Panc1 (cell line): Measurements from ENCODE around the gene PILRA. TPM values are rescaled to one million over a fixed set of nuclear protein-coding genes. Genes with fewer than 3 reads are reported as not detected.
"Not testable (repeated sequence)": the region's sequence is repeated elsewhere in the genome, so short reads cannot be mapped to it uniquely, and the experiment has no call there.

ENCODE experiments used
- ATAC-seq: fragments of 200-7000 bp; cut with Tn5 transposase; 2 replicates; pipeline ENCODE4 v1.9.1; 2020; ENCODE audit warnings: mild to moderate bottlenecking, moderate library complexity
- Bru-seq: library from RNA; stranded (reverse); fragments of 400-500 nt; gene quantifications from one replicate; lab custom pipeline; 2021; lab: Mats Ljungman, UMichigan
- BruChase-seq, 2 experiments: library from RNA; stranded (reverse); fragments of 400-500 nt; gene quantifications; one replicate each; lab custom pipeline; 2021; lab: Mats Ljungman, UMichigan
- BruUV-seq: library from RNA; stranded (reverse); fragments of 400-500 nt; replicated peaks from 2 replicates; lab custom pipeline; 2021; lab: Mats Ljungman, UMichigan
- CTCF ChIA-PET: fragments of 300-600 bp; sonication (Branson Sonifier 250); formaldehyde crosslinking; loops from one replicate; lab custom pipeline; 2022; ENCODE audit warnings: antibody characterized with exemption; lab: Charles Lee
- POLR2A ChIA-PET: fragments of 300-600 bp; sonication (Branson Sonifier 250); formaldehyde crosslinking; loops from one replicate; lab custom pipeline; 2022; ENCODE audit warnings: antibody characterized with exemption; lab: Charles Lee
- DNase-seq: peaks from one replicate; pipeline ENCODE4 v3.0.0-alpha.2; 2010; ENCODE audit warnings: low read depth, low spot score
- H3K27ac ChIP-seq: 2 replicates; pipeline ENCODE4 v1.5.1; 2011; ENCODE audit warnings: mild to moderate bottlenecking, low read length, inconsistent platforms
- H3K27me3 ChIP-seq: fragments of 200-500 bp; sonication (Bioruptor generic); 2 replicates; pipeline ENCODE4 v1.6.0; 2014; ENCODE audit warnings: low read length, inconsistent platforms; ENCODE audit not compliant: control insufficient read depth, insufficient read depth
- H3K36me3 ChIP-seq: fragments of 200-500 bp; sonication (Bioruptor generic); 2 replicates; pipeline ENCODE4 v1.5.1; 2014; ENCODE audit warnings: inconsistent platforms, mild to moderate bottlenecking, low read length, moderate library complexity; ENCODE audit not compliant: control insufficient read depth, insufficient read depth
- H3K4me1 ChIP-seq: 2 replicates; pipeline ENCODE4 v1.5.1; 2011; ENCODE audit warnings: inconsistent platforms, mild to moderate bottlenecking, low read length, moderate library complexity; ENCODE audit not compliant: control insufficient read depth, insufficient read depth
- H3K4me3 ChIP-seq, 2 experiments: 2 replicates each; pipeline ENCODE4 v1.5.1; 2011 to 2012; ENCODE audit warnings: low read depth in 2 of 2, low read length in 2 of 2, mild to moderate bottlenecking in 2 of 2, inconsistent platforms in 1 of 2, moderate library complexity in 1 of 2
- H3K9me3 ChIP-seq: fragments of 200-500 bp; sonication (Bioruptor generic); 2 replicates; pipeline ENCODE4 v1.5.1; 2014; ENCODE audit warnings: low read depth, mild to moderate bottlenecking, inconsistent platforms, low read length, moderate library complexity; ENCODE audit not compliant: control insufficient read depth, insufficient read depth
- CTCF ChIP-seq: fragments of 450-650 bp; IDR thresholded peaks from 2 replicates; pipeline ENCODE4 v1.5.1; 2017; ENCODE audit warnings: mild to moderate bottlenecking
- POLR2AphosphoS5 ChIP-seq: IDR thresholded peaks from 2 replicates; pipeline ENCODE4 v1.6.1; 2012; ENCODE audit warnings: mild to moderate bottlenecking, low read depth, low read length, moderate library complexity
- REST ChIP-seq, 2 experiments: IDR thresholded peaks; 2 replicates each; pipeline ENCODE4 v1.6.1; 2011 to 2012; ENCODE audit warnings: low read depth in 2 of 2, control low read depth in 1 of 2, low read length in 1 of 2, mild to moderate bottlenecking in 1 of 2, moderate library complexity in 1 of 2; ENCODE audit not compliant: insufficient read depth in 1 of 2
- SIN3A ChIP-seq: IDR thresholded peaks from 2 replicates; pipeline ENCODE4 v1.6.1; 2012; ENCODE audit warnings: low read depth, mild to moderate bottlenecking, low read length, moderate library complexity, borderline replicate concordance; ENCODE audit not compliant: insufficient read depth
- TCF7L2 ChIP-seq: IDR thresholded peaks from 2 replicates; pipeline ENCODE4 v1.6.1; 2011; ENCODE audit warnings: mild to moderate bottlenecking, low read depth, low read length, inconsistent platforms
- in situ Hi-C: cut with HindIII; loops from 2 replicates; pipeline ENCODE4 v1.10.0; 2016; ENCODE audit warnings: low sequenced_read_pairs, low pct_unique_long_range_greater_than_20kb
- intact Hi-C: fragments of 100-400 bp; cut with micrococcal nuclease; formaldehyde crosslinking; loops from one replicate; pipeline ENCODE4 v1.10.0; 2022; ENCODE audit not compliant: unreplicated experiment
- long read RNA-seq: library from polyadenylated mRNA; unstranded; transcript quantifications from one replicate; pipeline ENCODE4 v2.0.0, GENCODE V29; 2021; ENCODE audit not compliant: unreplicated experiment
- polyA plus RNA-seq: library from polyadenylated mRNA; unstranded; fragments of >200 nt; gene quantifications from one replicate; pipeline ENCODE4 v1.2.1, GENCODE V29; 2012; ENCODE audit warnings: missing spikeins; ENCODE audit not compliant: insufficient read length
- total RNA-seq: library from RNA; stranded (reverse); gene quantifications from one replicate; pipeline ENCODE4 v1.2.1, GENCODE V29; 2021; ENCODE audit not compliant: unreplicated experiment

The PILRA gene
- 4.8 TPM for total RNA-seq
- polyA plus RNA-seq: 2.6 TPM
- Bru-seq, nascent RNA: percentile 25 among the genes with signal in this experiment
- percentile 39 among the genes with signal in this experiment for BruChase-seq, experiment 1, labeled RNA remaining after a 2-hour chase
- BruChase-seq, experiment 2, labeled RNA remaining after a 6-hour chase: percentile 41 among the genes with signal in this experiment
- long read RNA-seq: 0 reads

- ATAC-seq: no peak
- ChIA-PET CTCF (interaction anchor here (1.2 to 1.9 kb wide), 2 partner anchors 25 to 34 kb away, joined by 3 to 8 read pairs; no protein-coding TSS in a partner anchor), POLR2A (no interaction called here)
- TF ChIP-seq SIN3A (no peak), CTCF (no peak), POLR2AphosphoS5 (no peak), REST (IDR thresholded peaks at IDR 0.05; ENCODE audit: insufficient read depth in 1 of 2, low read depth in 2 of 2, low read length in 1 of 2) (no peak), TCF7L2 (no peak)
- H3K27ac ChIP-seq: no peak within 1 kb of the TSS
- H3K27me3 ChIP-seq: no peaks in the 10 kb centered on the region
- H3K9me3 ChIP-seq: no peaks in the 10 kb centered on the region
- no peak within 1 kb of the TSS for H3K4me3 ChIP-seq
- intact Hi-C loops: no loop called here
- in situ Hi-C loops: no loop called here
- no peaks in the 10 kb centered on the region for H3K36me3 ChIP-seq
- BruUV-seq: no TSS peak
- DNase-seq: no peak
- no peaks in the 10 kb centered on the region for H3K4me1 ChIP-seq
Observed at GRCh38 chr7:100373261-100373831, at the start of gene PILRA. PILRA (plus strand) TSS chr7:100373487; CDS start chr7:100373657, 170 bp downstream.

GRCh38 chr7:100324194-100324593 lies 49.1 kb upstream of the PILRA start:
- ATAC-seq, H3K4me1 ChIP-seq, H3K9me3 ChIP-seq, CTCF ChIA-PET, H3K36me3 ChIP-seq, H3K4me3 ChIP-seq, intact Hi-C loops, H3K27me3 ChIP-seq, POLR2A ChIA-PET, H3K27ac ChIP-seq, BruUV-seq, DNase-seq, in situ Hi-C loops: not testable (repeated sequence)

- CTCF ChIA-PET, H3K4me3 ChIP-seq, ATAC-seq, POLR2A ChIA-PET, H3K27me3 ChIP-seq, H3K4me1 ChIP-seq, DNase-seq, BruUV-seq, H3K36me3 ChIP-seq, in situ Hi-C loops, H3K9me3 ChIP-seq, H3K27ac ChIP-seq, intact Hi-C loops: not testable (repeated sequence)
Observed at GRCh38 chr7:100325671-100326070, 47.6 kb upstream of the PILRA start.

- H3K27me3 ChIP-seq, H3K36me3 ChIP-seq, H3K27ac ChIP-seq, H3K9me3 ChIP-seq, POLR2A ChIA-PET, ATAC-seq, in situ Hi-C loops, intact Hi-C loops, H3K4me1 ChIP-seq, CTCF ChIA-PET, BruUV-seq, DNase-seq, H3K4me3 ChIP-seq: not testable (repeated sequence)
Observed at GRCh38 chr7:100326914-100327313, 46.4 kb upstream of the PILRA start.
